Activated T-cell treated with anti-CD3 and anti-CD28 coated beads for 1 hour (primary cell): Measurements from ENCODE around the gene ANKRD13A.

Experiments
- DNase-seq: peaks from one replicate; pipeline ENCODE4 v3.0.0-alpha.2; 2020; ENCODE audit warnings: low read depth

ANKRD13A gene

GRCh38 chr12:109998904-109999648, at the start of gene ANKRD13A:
ANKRD13A (plus strand) TSS chr12:109999430; CDS start chr12:109999689, 259 bp downstream.
- DNase-seq = peak; percentile 74

- DNase-seq = no peak
Observed at GRCh38 chr12:109950625-109951024, 48.6 kb upstream of the ANKRD13A start.

- no peak for DNase-seq
Observed at GRCh38 chr12:109951136-109951535, 48.1 kb upstream of the ANKRD13A start.

DNA sequence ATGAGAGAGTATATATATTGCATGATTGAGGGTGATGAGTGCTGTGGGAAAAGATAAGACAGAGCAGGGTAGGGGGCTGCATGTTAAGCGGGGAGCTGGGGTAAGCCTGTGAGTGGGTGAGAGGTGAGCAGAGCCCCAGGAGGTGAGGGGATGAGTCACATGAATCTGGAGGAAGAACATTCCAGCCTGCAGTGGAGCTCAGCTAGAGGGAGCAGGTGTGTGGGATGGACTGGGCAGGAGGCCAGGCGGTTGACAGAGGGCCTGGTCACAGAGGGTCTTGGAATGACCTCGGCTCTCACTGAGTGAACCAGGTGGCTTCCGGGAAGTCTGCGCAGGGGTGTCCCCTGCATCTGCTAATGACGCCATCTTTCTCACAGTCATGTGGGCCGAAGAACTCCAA, 47.5 kb upstream of the ANKRD13A start:
- no peak for DNase-seq

GRCh38 chr12:109952160-109952858, 46.9 kb upstream of the ANKRD13A start:
- no peak for DNase-seq

DNA sequence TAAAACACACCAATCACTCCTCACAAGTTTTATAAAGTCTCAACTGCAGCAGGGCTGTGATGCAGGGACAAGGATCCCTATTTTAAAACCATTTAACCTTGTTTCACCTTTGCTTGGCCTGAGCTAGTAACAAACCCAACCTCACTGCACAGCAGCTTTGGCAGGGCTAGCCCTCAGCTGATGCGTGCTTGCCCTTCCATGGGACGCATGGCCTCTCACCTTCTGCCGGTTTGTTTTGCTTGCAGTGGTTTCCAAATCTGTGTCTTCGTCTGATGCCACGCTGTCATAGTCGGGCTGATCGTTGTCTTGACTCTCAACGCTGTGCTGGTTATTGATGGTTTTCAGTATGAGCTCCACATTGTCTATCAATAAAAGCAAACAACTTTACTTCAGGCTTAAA, 46.4 kb upstream of the ANKRD13A start:
- no peak for DNase-seq

DNA sequence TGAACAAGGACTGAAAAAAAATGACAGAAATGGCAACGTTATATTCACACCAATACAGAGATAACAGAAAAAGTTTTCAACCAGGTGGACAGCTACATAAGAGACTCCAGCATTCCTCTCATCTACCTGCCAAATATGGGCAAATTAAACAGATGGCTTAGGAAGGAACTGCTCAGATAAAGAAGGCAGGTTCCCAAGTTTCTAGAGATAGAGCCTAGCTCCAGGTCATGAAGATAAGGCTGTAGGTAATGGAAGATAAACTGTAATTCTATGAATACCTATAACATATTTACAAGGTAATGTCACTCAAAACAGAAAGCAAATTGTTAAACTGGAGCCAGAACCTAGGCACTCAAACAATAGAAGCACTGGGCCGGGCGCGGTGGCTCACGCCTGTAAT, 45.6 kb upstream of the ANKRD13A start:
- no peak for DNase-seq

GRCh38 chr12:109958374-109958773, 40.9 kb upstream of the ANKRD13A start:
- no peak for DNase-seq

- DNase-seq = no peak
Observed at GRCh38 chr12:109959411-109960093, 39.7 kb upstream of the ANKRD13A start.

GRCh38 chr12:109961201-109961600, 38.0 kb upstream of the ANKRD13A start:
- DNase-seq = no peak

DNA sequence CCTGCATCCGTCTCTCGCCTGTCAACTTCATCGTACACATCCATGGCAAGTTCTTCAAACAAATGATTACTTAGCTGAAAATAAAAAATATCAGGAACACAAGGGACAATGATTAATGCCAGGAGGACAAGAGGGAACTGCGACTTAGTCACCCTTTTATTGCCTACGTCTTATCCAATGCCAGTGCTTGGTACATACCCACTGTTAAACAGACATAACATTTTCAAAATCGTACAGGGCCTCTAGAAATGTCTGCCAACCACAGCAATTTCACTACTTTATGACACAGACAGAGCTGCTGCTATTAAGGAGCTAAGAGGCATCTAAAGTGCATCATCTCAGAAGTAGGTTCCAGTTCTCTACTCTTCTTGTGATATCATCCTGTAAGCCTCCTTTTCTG, 37.6 kb upstream of the ANKRD13A start:
- no peak for DNase-seq

- no peak for DNase-seq
Observed at GRCh38 chr12:109962398-109962797, 36.8 kb upstream of the ANKRD13A start.

- no peak for DNase-seq
Observed at GRCh38 chr12:109963330-109963729, 35.9 kb upstream of the ANKRD13A start.

GRCh38 chr12:109963743-109964429, 35.3 kb upstream of the ANKRD13A start:
- no peak for DNase-seq

GRCh38 chr12:109966546-109966945, 32.7 kb upstream of the ANKRD13A start:
- no peak for DNase-seq

GRCh38 chr12:109967383-109968031, 31.7 kb upstream of the ANKRD13A start:
- DNase-seq = no peak

GRCh38 chr12:109968032-109968420, 31.2 kb upstream of the ANKRD13A start:
- DNase-seq = no peak

DNA sequence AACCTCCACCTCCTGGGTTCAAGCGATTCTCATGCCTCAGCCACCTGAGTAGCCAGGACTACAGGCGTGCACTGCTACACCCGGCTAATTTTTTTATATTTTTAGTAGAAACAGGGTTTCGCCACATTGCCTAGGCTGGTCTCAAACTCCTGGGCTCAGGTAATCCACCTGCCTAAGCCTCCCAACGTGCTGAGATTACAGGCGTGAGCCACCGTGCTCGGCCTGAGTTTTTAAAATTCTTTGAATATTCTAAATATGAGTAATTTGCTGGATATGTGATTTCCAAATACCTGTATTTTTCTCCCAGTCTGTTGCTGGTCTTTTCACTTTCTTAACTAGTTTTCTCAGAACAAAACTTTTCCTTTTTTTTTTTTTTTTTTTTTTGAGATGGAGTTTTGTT, 30.4 kb upstream of the ANKRD13A start:
- DNase-seq = no peak

DNA sequence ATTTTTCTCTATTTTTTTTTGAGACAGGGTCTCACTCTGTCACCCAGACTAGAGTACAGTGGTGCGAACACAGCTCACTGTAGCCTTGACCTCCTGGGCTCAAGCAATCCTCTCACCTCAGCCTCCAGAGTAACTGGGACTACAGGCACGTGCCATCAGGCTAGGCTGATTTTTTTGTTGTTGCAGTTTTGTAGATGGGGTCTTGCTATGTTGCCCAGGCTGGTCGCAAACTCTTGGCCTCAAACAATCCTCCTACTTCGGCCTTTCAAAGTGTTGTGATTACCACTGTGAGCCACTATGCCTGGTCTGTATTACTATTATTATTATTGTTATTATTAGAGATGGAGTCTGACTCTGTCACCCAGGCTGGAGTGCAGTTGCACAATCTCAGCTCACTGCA, 26.4 kb upstream of the ANKRD13A start:
- no peak for DNase-seq

GRCh38 chr12:109981311-109981710, 17.9 kb upstream of the ANKRD13A start:
- DNase-seq = no peak

- no peak for DNase-seq
Observed at GRCh38 chr12:109982210-109982609, 17.0 kb upstream of the ANKRD13A start.
